SKM-1 (cell line): ENCODE data around the gene EYA3.

Source experiments
- DNase-seq: peaks from one replicate; lab custom pipeline; 2025; ENCODE audit not compliant: unreplicated experiment; lab: John Stamatoyannopoulos, UW

The EYA3 gene

GRCh38 chr1:28088168-28088961, at the start of gene EYA3:
Gene EYA3 (minus strand): TSS chr1:28088610. CDS start chr1:28058026, 30,584 bp downstream.
- DNase-seq: peak; percentile 96

DNA sequence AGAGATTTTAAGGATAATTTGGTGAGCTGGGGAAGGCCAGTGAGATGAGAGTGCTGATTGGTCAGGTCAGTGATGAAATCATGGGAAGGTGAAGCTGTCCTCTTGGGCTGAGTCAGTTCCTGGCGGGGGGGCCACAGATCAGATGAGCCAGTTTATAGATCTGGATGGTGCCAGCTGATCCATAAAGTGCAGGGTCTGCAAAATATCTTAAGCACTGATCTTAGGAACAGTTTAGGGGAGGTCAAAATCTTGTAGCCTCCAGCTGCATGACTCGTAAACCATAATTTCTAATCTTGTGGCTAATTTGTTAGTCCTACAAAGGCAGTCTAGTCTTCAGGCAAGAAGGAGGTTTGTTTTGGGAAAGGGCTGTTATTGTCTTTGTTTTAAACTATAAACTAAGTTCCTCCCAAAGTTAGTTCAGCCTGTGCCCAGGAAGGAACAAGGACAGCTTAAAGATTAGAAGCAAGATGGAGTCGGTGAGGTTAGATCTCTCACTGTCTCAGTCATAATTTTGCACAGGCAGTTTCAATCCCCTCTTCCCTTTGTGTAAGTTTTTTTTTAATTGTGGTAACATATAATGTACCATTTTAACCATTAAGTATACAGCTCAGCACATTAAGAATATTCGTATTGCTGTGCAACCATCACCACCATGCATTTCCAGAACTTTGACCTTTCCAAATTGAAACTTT, 48.7 kb upstream of the EYA3 start:
- no peak for DNase-seq

GRCh38 chr1:28136169-28136921, 47.9 kb upstream of the EYA3 start:
- no peak for DNase-seq

DNA sequence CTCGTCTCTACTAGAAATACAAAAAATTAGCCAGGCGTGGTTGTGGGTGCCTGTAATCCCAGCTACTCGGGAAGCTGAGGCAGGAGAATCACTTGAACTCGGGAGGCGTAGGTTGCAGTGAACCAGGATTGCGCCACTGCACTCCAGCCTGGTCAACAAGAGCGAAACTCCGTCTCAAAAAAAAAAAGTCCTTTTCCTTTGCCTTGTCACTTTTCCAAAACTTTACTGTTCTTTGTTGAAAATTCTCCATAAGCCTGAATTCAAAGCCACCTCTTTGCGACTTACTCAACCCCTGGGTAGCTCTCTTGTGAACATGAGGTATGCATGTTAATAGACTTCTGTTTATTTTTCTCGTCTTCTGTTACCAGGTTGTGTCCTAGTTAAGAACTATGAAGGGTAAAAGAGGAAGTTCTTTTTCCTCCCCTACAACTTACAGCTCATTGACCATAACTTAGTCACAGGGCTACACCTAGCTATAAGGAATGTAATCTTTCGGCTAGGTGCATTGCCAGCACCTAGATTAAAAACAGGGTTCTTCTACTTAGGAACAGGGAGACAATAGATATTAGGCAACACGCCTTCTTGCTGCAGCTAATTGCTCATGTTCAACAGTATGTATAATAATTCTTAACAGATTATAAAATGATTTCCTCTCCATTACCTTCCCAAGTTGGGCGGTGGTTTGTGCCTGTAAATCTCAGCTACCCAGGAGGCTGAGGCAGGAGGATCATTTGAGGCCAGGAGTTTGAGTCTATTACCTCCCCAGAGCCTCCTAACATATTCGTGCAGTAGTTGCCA, 47.2 kb upstream of the EYA3 start:
- DNase-seq: peak; percentile 59

GRCh38 chr1:28134651-28135207, 46.3 kb upstream of the EYA3 start:
- DNase-seq: no peak

- DNase-seq: no peak
Observed at GRCh38 chr1:28132171-28133167, 44.1 kb upstream of the EYA3 start.

DNA sequence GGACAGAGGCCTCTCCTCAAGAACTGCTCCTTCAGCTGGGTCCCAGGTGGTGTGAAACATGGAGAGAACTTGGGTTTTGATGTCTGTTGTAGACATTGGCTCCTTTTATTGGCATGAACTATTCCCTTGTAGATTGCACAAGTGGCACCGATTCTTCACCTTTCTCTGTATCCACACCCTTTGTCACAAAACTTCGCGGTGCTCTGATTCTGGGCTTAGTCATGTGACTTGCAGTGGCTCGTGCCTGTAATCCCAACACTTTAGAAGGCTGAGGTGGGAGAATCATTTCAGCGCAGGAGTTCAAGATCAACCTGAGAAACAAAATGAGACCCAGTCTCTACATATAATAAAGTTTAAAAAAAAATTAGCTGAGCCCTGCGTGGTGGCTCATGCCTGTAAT, 42.5 kb upstream of the EYA3 start:
- DNase-seq: no peak

DNA sequence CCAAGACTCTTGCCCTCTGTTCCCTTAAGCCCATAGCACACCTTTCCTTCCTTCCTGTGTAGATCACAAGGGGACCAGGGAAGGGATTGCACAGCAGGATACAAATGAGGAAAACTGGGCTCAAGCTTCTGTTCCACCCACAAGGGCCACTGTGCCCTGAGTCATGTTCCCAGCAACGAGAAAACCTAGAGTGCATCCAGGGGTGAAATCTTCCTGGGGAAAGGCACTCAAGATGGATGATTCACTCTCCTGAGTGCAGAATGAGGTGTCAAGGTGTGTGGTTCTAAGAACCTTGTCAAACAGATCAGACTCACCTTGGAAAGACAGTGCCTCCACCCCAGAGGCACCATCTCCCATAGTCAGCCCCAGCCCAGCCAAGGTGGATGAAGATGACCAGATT, 40.7 kb upstream of the EYA3 start:
- DNase-seq: no peak

DNA sequence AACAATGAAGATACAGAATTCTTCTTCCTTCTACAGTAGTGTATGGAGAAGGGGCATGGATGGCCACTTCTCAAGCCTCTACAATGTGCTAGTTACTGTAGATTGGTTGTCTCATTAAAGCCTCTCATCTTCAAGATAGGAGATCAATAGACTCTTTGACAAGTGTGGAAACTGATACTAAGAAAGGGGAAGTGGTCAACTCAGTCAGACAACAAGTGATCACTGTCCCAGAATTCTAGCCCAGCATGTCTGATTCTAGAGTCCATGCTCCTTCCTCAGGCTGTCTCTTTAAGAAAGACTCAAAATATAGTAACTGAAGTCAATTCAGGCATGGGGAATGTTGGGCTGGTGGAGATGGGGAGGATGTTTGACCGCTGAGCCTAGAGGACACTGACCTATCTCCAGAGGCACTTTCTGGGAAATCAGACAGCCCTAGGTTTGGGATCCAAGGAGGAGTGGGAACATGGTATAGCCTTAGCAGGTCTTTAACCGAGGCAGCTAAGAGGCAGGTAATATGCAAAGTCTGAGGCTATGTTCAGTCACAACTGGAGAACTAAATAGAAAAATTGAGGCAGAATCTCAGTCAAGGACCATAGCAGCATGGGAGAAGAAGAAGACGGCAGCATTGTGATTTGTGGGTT, 39.3 kb upstream of the EYA3 start:
- DNase-seq: peak; percentile 41

DNA sequence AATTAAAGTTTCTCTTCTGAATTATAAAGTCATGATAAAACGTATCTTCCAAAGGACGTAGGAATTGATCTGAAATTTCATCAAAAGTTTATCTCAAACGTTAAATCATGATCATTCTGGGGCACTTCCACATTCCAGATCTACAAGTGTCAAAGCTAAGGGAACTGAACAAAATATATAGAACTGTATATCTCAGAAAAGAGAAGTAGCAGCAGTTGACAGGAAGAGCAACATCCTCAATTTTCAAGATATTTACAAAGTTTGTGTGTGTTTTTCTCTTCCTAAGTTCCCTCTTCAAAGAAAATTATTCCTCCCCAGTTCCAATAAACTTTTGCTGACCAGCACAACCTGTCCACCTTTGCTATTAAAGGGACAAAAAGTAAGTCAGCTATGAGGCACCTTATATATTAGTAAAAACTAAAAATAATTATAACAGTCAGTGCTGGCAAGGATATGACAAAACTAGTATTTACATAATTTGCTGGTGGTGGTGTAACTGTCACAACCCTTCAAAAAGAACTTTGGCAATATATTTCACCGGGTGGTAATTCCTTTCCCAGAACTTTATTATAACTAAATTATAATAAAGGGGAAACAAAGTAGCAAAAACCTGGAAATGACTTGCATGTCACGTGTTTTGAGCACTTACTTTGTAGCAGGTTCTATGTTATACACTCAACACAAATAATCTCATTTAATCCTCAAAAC, 38.5 kb upstream of the EYA3 start:
- DNase-seq: peak; percentile 70

DNA sequence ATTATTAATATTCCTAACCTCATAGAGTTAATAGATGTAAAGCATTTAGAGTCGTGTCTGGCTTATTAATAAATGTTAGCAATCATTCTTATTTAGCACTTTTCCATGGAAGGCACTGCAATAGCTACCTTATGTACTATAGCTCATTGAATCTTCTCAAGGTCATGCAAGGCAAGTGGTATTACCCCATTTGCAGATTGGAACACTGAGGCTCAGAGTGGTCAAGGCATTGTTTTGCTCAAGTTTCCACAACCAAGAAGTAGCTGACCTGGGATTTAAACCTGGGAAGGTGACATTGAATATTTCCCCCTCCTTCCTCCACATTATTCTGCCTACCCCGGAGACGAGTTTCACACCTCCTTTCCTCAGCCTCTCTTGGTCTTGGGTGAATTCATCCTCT, 37.8 kb upstream of the EYA3 start:
- DNase-seq: no peak

DNA sequence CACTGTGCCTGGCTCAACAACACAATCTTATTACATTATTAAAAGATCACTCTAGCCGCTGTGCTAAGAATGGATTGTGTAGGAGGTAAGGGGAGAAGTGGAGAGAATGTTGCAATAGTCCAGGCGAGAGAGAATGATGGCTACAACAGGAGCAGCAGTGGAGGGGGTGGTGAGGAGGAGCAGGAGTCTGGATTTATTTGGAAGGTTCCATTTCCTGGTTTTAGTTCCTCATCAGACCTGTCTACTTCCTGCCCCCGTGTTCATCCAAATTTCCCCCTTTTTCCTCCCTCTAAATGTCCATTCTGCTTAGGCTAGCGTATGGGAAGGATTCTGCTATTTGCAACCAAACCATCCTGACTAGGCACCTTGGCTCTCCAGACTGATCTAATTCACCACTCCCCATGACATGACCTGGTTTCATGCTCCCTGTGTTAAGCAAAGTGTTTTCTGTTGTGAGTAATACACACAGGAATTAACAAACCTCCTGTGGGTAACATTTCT, 35.1 kb upstream of the EYA3 start:
- peak; percentile 55 for DNase-seq

DNA sequence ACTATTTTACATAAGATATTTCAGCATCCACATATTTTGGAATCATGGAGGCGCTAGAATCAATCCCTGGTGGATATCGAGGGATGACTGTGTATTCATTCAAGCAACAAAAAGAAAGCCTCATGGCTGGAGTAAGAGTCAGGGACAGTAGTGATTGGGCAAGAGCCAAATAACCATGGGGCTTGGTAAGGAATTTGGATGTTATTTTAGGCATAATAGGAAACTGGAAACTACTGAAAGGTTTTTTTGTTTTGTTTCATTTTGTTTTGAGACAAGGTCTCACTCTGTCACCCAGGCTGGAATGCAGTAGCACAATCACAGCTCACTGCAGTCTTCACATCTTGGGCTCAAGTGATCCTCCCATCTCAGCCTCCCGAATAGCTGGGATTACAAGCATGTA, 33.8 kb upstream of the EYA3 start:
- no peak for DNase-seq

DNA sequence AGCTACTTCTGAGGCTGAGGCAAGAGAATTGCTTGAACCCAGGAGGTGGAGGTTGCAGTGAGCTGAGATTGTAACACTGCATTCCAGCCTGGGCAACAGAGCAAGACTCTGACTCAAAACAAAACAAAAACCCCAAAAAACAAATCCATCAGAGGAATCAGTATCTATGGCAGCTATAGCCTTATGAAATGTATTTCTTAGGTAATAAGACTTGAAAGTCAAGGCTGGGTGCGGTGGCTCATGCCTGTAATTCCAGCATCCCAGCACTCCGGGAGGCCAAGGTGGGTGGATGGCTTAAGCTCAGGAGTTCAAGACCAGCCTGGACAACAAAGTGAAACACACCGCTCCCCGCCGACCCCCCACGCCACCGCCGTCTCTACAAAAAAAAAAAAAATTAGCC, 31.1 kb upstream of the EYA3 start:
- no peak for DNase-seq

GRCh38 chr1:28118640-28119307, 30.4 kb upstream of the EYA3 start:
- no peak for DNase-seq

DNA sequence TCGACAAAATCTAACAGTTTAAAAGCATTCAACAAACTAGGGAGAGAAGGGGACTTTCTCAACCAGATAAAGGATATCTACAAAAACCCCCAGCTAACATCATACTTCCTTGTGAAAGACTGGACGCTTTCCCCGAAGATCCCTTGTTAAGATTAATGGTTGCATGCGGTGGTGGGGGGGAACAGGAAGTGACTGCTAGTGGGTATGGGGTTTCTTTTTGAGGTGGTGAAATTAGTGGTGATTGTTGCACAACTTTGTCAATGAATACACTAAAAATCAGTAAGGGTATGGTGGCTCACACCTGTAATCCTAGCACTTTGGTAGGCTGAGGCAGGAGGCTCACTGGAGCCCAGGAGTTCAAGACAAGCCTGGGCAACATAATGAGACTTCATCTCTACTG, 26.9 kb upstream of the EYA3 start:
- DNase-seq: peak; percentile 95

DNA sequence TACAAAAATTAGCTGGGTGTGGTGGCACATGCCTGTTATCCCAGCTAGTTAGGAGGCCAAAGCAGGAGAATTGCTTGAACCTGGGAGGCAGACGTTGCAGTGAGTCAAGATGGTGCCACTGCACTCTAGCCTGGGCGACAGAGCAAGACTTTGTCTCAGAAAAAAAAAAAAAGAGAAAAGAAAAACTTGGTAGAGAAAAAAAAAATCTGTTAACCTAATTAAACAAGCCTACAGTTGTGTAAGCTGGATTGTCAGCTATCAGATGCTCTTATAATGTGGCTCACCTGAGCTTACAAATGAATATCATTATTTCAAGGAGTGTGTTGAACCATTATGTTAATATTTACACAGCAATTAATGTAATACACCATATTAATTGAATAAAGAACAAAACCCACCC, 26.4 kb upstream of the EYA3 start:
- no peak for DNase-seq

- no peak for DNase-seq
Observed at GRCh38 chr1:28113242-28113572, 24.8 kb upstream of the EYA3 start.
